Stimulated activated CD4-positive, alpha-beta T cell treated with anti-CD3 and anti-CD28 coated beads, TNF-alpha, amount 100 ng/mL, for 1 hour (primary cell): ENCODE measurements around the gene LGALS13.
A peak's percentile ranks its signal among the peaks of the same experiment; 100 is the strongest.

Experiments used
- DNase-seq, 3 donors: peaks; one replicate each; pipeline ENCODE4 v3.0.0-alpha.2; 2020; ENCODE audit warnings: low read depth in 3 of 3, low spot score in 1 of 3

Gene LGALS13, protein sequence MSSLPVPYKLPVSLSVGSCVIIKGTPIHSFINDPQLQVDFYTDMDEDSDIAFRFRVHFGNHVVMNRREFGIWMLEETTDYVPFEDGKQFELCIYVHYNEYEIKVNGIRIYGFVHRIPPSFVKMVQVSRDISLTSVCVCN

DNA sequence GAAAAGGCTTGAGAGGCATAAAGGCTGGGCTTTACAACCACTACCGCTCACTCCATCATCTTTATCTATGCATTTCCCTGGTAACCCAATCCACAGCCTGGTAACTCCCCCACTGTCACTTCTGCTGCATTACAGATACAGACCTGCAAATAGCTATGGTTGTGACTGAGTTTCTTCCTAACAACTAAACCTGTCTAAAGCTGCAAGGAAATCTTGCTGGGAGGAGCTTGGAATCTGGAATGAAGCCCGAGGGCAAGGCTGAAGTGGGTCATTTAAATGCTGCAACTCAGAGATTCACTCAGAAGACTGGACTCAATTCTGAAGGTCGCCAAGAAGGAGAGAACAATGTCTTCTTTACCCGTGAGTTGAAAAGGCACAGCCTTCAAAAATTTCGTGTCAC is at the start of gene LGALS13:
Gene LGALS13 (plus strand): TSS at position 301 of the 400 bp plus-strand sequence. CDS start 45 bp downstream, at position 346.
- DNase-seq: no peak

DNA sequence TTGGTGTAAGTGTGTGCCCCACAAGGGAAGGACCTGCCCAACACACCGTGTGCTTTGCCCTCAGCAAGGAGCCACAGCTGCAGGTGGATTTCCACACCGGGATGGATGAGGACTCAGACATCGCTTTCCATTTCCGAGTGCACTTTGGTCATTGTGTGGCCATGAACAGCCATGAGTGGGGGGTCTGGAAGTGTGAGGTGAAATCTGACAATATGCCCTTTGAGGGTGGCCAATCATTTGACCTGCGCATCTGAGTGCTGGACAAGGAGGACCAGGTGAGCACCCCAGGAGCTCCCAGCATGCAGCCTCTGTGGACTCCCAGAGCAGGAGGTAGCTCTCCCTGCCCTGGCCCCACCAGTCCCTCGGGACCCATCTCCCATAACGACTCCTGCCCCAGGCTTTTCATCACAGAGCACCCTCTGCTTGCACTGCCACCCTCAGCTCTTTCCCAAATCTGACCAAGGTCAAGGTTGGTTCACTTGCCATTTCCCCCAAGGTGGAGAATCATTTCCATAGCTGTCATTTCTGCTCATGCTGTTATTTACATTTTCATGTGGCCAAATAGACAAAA is 49.2 kb upstream of the LGALS13 start:
- DNase-seq: no peak

DNA sequence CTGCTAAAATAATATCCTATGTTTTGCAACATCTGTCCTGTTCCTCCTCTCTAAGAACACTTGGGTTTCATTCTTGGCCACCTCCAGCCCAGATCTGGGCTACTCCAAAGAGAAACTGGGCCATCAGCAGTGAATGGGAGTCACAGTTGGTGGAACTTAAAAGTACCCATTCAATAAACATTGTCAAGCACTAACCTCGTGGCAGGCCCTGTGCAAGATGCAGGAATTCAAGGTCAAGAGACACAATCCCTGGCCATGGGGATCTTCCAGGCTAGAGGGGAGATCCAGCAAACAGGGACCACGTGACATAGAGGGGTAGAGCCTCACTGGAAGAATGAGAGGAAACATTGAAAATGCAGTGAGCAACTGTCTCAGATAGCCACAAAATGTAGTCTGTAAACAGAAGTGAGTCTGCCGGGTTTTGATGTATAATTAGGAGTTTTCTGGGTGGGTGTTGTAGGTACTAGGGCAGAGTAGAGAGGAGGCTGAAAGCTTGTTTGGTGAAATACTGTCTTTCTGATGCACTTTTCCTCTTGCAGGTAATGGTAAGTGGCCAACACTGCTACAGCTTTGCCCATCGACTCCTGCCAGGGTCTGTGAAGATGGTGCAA is 47.5 kb upstream of the LGALS13 start:
- DNase-seq: no peak

DNA sequence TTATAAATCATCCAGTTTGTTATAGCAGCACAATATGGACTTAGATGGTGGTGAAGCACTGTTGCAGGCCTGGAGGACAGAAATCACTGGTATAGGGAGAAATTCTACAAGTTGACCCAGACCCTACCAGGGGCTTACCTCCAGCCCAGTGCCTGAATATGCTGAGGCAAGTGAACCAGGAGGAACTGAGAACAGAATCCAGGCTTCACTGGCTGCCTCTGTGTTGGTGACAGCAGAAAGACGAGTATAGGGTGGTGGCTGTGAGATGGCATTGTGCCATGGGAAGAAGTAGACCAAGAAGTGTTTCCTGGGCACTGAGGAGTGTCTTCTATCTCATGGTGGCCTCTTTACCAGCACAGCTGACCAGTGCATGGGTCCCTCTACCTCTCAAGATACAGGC is 46.4 kb upstream of the LGALS13 start:
- DNase-seq: no peak

DNA sequence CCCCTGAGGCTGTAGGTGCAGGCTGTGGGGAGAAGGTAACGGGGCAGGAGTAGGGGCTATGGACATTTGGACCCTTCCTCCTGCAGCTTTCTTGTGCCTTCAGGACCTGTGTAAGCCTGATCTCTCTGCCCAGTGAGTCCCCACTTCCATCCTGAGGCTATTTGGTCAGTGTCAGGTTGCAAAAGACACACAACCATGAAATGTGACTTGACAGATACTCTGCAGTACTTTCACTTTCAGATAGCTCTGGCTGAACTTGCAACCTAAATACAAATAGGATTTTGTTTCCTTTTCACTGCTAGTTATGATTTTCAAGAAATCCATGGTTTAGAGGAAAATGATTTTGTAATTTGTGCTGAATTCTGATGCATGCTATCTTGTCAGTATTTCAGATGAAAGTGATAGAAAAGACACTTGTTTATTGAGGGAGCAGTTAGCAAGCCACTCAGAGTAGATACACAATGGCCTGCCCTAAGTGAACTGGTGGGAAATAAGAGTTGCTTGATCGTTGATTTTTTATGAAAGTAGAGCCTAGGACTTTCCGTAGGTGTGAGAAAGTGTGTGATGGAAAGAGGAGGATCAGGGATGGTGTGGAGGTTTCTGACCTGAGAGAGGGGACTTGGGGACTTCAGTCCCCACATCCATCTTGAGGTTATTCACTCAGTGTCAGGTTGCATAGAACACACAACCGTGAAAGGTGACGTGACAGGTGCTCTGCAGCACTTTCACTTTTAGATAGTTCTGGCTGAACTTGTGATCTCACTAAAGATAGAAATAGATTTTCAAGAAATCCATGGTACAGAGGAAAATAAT is 44.3 kb upstream of the LGALS13 start:
- no peak for DNase-seq

DNA sequence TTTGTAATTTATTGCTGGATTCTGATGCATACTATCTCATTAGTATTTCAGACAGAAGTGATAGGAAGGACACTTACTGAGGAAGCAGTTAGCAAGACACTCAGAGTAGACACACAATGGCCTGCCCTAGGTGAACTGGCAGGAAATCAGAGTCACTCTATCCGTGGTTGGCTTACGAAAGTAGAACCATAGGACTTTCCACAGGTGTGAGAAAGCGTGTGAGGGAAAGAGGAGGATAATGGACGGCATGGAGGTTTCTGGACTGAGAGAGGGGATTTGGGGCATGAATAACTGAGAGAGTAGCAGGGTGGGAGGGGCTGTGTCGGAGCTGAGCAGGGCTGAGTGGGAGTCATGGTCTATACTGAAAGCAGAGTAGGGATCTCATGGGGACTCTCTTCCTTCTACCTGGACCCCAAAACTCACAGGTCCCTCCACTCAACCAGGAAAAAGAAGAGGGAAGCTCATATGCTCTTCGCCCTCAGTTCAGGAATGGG is 43.7 kb upstream of the LGALS13 start:
- no peak for DNase-seq

DNA sequence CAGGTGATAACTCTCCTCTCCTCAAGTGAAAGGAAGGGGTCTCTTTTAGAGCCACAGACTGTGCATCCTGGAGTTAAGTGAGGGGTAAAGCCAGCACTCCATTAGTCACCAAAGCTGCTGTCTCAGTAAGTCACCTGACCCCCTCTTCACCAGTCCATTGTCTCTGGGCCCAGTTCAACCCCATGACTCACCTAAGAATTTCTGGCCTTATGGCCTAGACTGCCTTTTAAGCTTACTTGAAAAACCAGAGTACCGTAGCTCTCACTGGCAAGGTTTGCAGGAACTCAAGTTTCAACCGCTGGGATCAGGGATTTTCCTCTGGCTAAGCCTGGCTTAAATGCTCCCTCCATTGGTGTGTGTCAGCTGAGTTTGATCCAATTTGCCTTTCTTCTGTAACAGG is 38.9 kb upstream of the LGALS13 start:
- no peak for DNase-seq

DNA sequence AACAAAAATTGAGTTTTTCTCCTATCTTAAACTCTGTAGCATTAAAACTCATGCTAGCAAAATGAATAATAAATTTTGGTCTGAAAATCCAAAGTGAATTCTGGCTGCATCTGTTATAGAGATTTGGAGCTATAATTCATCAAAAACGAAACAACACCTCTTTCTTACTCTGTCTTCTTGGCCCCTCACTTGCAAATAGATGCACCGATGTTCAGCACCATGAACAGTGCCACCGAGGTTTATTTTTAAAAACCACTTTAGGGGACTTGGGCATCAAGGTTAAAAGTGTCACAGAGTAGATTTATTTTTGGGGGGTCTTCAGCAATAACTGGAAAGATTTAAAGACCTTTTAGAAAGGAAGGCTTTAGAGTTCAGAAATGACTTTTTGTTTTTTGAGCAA is 36.3 kb upstream of the LGALS13 start:
- DNase-seq: no peak

DNA sequence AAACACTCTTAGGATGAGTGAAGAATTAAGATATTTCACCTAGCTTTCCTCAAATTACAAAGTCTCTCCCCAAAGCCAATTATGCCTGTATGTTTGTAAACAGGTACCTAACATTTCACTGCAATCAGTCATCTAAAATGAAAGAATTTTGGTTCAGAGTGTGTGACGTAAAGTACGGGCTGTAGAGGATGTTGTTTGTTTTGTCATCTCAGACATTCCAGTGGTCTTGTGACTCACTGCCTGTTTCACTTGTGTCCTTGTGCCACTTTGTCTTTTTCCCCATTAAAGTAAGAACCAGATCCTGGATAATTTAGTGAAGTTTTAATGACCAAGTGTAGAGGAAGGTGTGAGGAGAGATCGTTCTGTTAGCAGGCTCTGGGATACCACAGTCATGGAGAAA is 33.7 kb upstream of the LGALS13 start:
- DNase-seq: no peak

DNA sequence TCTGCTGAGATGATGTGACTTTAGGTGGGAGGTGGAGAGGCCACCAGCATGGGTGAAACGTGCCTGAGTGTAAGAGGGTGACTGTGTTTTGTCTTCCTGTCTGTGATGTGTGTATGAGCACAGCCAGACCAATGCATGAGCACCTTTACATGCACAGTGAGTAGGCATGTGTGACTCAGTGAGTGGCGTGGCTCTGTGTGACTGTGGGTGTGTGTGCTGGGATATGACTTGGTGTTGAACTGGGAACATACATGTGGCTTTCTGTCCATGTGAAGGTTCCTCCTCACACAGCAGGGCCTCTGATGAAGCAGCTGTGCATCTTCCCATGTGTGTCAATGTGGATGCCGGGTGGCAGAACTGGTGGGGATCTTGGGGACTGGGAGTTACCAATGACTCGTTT is 19.9 kb upstream of the LGALS13 start:
- no peak for DNase-seq

DNA sequence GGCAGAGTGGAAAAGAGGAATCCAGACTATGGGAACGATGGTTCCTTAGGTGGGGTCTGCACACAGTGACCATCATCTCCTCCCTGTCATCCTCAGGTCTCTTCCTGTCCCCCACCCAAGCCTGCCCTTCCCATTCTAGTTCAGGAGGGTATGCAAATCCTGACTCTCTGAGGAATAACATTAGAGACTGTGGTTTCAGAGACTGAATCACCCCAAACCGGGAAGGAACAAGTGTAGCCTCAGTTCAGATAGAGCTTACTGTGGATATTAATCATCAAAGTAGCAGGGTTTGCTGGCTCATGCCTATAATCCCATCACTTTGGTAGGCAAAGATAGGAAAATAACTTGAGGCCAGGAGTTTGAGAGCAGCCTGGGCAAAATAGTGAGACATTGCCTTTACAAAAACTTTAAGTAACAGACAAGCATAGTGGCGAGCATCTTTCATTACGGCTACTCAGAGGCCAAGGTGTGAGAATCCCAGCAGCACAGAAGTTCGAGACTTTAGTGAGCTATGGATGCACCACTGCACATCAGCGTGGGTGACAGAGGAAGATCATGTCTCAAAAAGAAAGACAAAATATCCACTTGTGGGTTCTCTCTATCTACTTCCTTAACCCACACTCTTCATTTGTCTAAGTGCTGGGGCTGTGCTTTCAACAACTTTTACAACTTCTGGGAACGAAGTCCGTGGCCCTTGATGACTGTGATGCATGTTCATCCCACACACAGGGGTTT is 19.3 kb upstream of the LGALS13 start:
- no peak for DNase-seq

DNA sequence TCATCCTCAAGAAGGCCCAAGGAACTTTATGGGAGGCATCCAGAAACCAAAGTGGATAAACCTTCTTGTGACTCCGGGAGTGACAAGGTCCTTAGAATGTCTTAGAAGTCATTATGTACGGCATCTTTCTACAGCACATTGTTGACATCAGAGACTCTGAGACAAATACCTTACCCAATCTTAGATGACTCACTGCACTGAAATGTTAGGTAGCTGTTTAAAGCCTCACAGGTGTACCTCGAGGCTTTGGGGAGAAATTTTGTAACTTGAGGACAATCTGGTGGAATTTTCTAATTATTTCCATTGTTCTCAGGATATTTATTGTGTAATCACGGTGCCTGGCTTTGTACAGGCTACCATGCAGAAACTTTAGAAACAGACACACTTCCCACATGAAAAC is 14.8 kb upstream of the LGALS13 start:
- DNase-seq: no peak

DNA sequence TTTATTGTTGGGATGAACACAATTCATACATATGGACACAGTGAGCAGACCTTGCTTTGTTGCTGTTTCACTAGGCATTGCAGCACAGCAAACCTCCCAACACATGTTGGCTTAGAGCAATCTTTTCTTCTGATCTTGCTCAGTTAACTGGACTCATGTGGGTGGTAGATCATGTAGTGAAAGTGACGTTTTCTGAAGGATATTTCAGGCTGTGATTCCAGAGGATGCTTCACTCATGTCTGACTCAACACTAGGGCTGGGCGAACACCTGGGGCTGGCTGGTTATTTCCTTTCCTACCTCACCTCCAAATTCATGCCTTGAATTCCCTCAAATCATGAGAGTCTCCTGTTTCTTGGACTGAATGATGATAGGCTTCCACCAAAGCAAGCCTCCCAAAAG is 14.3 kb upstream of the LGALS13 start:
- DNase-seq: no peak

DNA sequence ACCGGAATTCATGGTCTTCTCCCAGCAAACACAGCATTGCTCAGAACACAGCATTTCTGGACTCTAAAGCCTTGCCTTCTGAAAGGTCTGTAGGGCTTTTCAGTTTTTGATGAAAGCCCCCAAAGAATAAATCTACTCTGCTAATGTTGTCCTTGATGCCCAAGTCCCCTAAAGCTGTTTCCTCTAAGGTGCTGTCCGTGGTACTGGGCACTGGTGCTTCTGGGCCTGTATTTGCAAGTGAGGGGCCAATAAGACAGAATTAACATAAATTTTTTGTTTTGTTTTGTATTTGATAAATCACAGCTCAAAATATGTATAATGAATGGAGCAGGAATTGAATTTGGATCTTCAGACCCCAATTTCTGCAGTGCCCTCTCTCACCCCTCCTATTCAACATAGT is 12.1 kb upstream of the LGALS13 start:
- DNase-seq: no peak

DNA sequence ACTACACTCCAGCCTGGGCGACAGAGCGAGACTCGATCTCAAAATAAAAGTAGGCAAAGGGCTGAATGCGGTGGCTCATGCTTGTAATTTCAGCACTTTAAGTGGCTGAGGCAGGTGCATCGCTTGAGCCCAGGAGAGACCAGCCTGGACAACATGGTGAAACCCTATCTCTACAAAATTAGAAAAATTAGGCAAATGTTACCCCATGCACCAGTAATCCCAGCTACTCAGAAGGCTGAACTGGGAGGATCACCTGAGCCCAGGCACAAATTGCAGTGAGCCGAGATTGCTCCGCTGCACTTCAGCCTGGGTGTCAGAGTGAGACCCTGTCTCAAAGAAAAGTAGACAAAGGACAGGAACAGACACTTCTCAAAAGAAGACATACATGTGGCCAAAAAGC is 9.9 kb upstream of the LGALS13 start:
- no peak for DNase-seq

DNA sequence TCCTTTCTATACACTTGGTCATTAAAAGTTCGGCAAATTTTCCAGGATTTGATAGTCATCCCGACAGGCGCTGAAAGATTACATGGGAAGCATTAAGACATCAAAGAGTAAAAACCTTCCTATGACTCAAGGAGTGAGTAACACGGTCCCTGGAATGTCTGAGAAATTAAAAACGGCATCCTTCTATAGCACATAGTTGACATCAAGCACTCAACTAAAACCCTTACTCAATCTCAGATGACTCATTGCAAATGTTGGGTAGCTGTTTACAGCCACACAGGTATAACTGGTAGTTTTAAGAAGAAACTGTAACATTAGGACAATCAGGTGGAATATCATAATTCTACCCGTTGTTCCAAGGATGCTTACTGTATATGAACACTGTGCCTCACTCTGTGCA is 6.4 kb upstream of the LGALS13 start:
- DNase-seq: no peak

DNA sequence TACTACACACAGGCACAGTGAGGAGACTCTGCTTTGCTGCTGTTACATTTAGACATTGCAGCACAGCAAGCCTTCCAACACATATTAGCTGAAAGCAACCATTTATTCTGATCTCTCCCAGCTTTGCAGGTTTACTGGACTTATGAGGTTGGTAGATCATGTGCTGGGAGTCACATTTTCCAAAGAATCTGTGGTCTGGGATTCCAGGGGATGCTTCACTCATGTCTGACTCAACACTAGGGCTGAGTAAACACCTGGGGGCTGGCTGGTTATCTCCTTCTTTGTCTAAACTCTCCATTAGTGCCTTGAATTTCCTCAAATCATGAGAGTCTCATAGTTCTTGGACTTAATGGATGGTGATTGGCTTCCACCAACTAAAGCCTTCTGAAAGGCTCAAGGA is 5.4 kb upstream of the LGALS13 start:
- DNase-seq: no peak

DNA sequence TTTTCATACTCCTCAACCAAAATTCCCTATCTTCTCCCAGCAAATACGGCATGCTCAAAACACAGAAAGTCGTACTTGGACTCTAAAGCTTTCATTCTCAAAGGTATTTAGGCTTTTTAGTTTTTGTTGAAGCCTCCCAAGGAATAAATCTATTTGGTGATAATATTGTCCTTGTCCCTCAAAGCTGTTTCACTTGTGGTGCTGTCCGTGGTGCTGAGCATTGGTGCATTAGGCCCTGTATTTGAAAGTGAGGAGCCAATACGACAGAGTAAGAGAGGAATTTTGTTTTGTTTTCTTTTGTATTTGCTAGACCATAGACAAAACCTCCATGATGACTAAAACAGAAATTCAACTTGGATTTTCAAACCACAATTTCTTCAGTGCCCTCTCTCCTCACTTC is 3.2 kb upstream of the LGALS13 start:
- peak in 1 of 3 donors; percentile 4 for DNase-seq

DNA sequence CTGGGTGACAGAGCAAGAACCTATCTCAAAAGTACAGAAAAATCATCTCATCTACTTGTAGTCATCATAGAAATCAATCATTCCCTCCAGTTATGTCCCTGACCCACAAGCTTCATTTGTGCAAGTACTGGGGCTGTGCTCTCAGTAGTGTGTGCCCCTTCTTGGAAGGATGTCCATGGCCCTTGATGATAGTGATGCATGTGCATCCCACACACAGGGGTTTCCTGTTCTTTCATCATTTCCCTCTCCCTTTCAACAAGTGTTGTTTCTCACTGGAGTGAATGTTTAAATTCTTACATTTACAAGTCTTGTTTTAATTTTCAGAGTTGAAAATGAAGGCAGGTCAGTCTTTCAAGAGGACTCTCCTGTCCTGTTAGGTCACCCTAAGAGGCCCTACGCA is 1.5 kb downstream of the LGALS13 start:
- no peak for DNase-seq

DNA sequence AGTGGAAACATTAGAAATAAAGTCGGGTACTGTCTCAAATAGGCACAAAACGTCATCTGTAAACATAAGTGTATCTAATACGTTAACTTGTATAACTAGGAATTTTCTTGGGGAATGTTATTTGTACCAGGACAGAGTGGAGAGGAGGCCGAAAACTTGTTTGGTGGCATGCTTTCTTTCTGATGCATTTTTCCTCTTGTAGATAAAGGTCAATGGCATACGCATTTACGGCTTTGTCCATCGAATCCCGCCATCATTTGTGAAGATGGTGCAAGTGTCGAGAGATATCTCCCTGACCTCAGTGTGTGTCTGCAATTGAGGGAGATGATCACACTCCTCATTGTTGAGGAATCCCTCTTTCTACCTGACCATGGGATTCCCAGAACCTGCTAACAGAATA is 4.7 kb downstream of the LGALS13 start:
- no peak for DNase-seq

DNA sequence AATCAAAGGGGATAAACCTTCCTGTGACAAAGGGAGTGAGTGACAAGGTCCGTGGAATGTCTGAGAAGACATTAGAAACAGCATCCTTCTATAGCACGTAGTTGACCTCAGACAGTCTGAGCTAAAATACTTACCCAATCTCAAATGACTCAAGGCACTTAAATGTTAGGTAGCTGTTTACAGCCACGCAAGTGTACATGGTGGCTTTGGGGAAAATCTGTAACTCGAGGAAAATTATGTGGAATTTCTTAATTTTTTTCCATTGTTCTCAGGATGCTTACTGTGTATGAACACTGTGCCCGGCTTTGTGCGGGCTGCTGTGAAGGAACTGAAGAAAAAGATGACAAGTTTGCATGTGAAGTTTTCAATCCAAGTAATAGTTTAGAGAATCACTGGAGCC is 5.2 kb downstream of the LGALS13 start:
- no peak for DNase-seq
